ENCODE data around the gene ANKRD28.

The ANKRD28 gene

GRCh38 chr3:15716178-15716577, 81.6 kb downstream of the ANKRD28 start:
- no peak for DNase-seq

- no peak for DNase-seq
These were observed 83.3 kb downstream of the ANKRD28 start for GRCh38 chr3:15714448-15714847.

- DNase-seq: no peak
These were observed 84.4 kb downstream of the ANKRD28 start for GRCh38 chr3:15713364-15713763.

GRCh38 chr3:15711281-15711680, 86.5 kb downstream of the ANKRD28 start:
- DNase-seq: no peak

- no peak for DNase-seq
These were observed 88.7 kb downstream of the ANKRD28 start for GRCh38 chr3:15708882-15709677.

GRCh38 chr3:15707779-15708178, 90.0 kb downstream of the ANKRD28 start:
- DNase-seq: no peak

GRCh38 chr3:15703346-15703745, 94.4 kb downstream of the ANKRD28 start:
- no peak for DNase-seq

- DNase-seq: no peak
These were observed 103.2 kb downstream of the ANKRD28 start for GRCh38 chr3:15694628-15695027.

GRCh38 chr3:15693355-15693754, 104.4 kb downstream of the ANKRD28 start:
- DNase-seq: no peak

GRCh38 chr3:15690748-15691147, 107.0 kb downstream of the ANKRD28 start:
- no peak for DNase-seq

- no peak for DNase-seq
These were observed 107.5 kb downstream of the ANKRD28 start for GRCh38 chr3:15690230-15690629.

GRCh38 chr3:15685927-15686326, 111.9 kb downstream of the ANKRD28 start:
- no peak for DNase-seq

GRCh38 chr3:15683253-15683652, 114.5 kb downstream of the ANKRD28 start:
- DNase-seq: no peak

- DNase-seq: no peak
These were observed 115.1 kb downstream of the ANKRD28 start for GRCh38 chr3:15682561-15683185.

GRCh38 chr3:15681668-15682067, 116.1 kb downstream of the ANKRD28 start:
- no peak for DNase-seq

GRCh38 chr3:15679306-15679705, 118.5 kb downstream of the ANKRD28 start:
- no peak for DNase-seq

GRCh38 chr3:15676259-15676658, 121.5 kb downstream of the ANKRD28 start:
- no peak for DNase-seq

GRCh38 chr3:15673536-15673935, 124.2 kb downstream of the ANKRD28 start:
- no peak for DNase-seq

- DNase-seq: peak; percentile 22
These were observed 130.3 kb downstream of the ANKRD28 start for GRCh38 chr3:15667484-15667883.

GRCh38 chr3:15666277-15666676, 131.5 kb downstream of the ANKRD28 start:
- DNase-seq: no peak

- no peak for DNase-seq
These were observed 132.1 kb downstream of the ANKRD28 start for GRCh38 chr3:15665510-15666150.

GRCh38 chr3:15664144-15664543, 133.6 kb downstream of the ANKRD28 start:
- no peak for DNase-seq

GRCh38 chr3:15660055-15660935, 137.5 kb downstream of the ANKRD28 start:
- DNase-seq: no peak
